ENCODE data around the gene A1CF.

- TF ChIP-seq CTCF (IDR thresholded peaks at IDR 0.05) (no peak), POLR2AphosphoS5 (IDR thresholded peaks at IDR 0.05; ENCODE audit: low read depth, low read length) (no peak)
Observed at GRCh38 chr10:50830066-50830465, 55.4 kb downstream of the A1CF start.

All from Panc1 (cell line).